HepG2 (cell line): ENCODE results near the gene PCOLCE2. TPM values are rescaled to one million over a fixed set of nuclear protein-coding genes. Genes with fewer than 3 reads are reported as not detected.

Experiments used
- ATAC-seq: fragments of 200-7000 bp; cut with Tn5 transposase; 3 replicates; pipeline ENCODE4 v1.9.1; 2020; ENCODE audit warnings: mild to moderate bottlenecking, moderate library complexity
- BruUV-seq: library from RNA; stranded (reverse); fragments of 400-500 nt; replicated peaks from 2 replicates; lab custom pipeline; 2021; lab: Mats Ljungman, UMichigan
- CTCF ChIA-PET: fragments of 300-600 bp; formaldehyde crosslinking; extraction: SDS; loops from one replicate; lab custom pipeline; 2021; ENCODE audit warnings: low total read pairs, inconsistent platforms, low intra/inter-chr PET ratio; lab: Yijun Ruan, JAX
- POLR2A ChIA-PET: fragments of 350-600 bp; sonication (Branson Sonifier 250); formaldehyde crosslinking; loops from one replicate; lab custom pipeline; 2020; ENCODE audit warnings: antibody characterized with exemption, inconsistent platforms; lab: Yijun Ruan, JAX
- DNase-seq: peaks from one replicate; pipeline ENCODE4 v3.0.0-alpha.2; 2015; ENCODE audit warnings: low spot score
- FAIRE-seq: peaks from 3 replicates; lab custom pipeline; 2011; peaks lifted over from hg19 to GRCh38; lab: Jason Lieb, UNC
- H2AFZ ChIP-seq: one replicate; pipeline ENCODE4 v1.6.1; 2011; ENCODE audit warnings: low read length, inconsistent platforms
- H3K27ac ChIP-seq: fragments of 300-600 bp; 3 replicates; pipeline ENCODE4 v1.8.0; 2011; ENCODE audit warnings: mixed run types, mild to moderate bottlenecking, mixed read lengths, low read length, inconsistent platforms; ENCODE audit not compliant: insufficient read depth; ENCODE audit errors: extremely low read length
- H3K27me3 ChIP-seq, 2 experiments: fragments of 200-600 bp in 1 of 2; 2 replicates in 1 of 2; 3 replicates in 1 of 2; pipeline versions ENCODE4 v1.6.0 to v1.8.0; 2011; ENCODE audit warnings: low read length in 2 of 2, mild to moderate bottlenecking in 2 of 2, moderate library complexity in 2 of 2, inconsistent platforms in 1 of 2; ENCODE audit not compliant: insufficient read depth in 2 of 2, control insufficient read depth in 1 of 2
- H3K36me3 ChIP-seq, 2 experiments: fragments of 200-600 bp in 1 of 2; replicated peaks in 1 of 2; 2 replicates in 1 of 2; 3 replicates in 1 of 2; pipeline versions ENCODE4 v1.5.1 to v1.8.0; 2011; ENCODE audit warnings: low read length in 2 of 2, inconsistent platforms in 1 of 2; ENCODE audit not compliant: insufficient read depth in 2 of 2, control insufficient read depth in 1 of 2
- H3K4me1 ChIP-seq: 2 replicates; pipeline ENCODE4 v1.5.1; 2012; ENCODE audit warnings: low read length, inconsistent platforms; ENCODE audit not compliant: insufficient read depth
- H3K4me2 ChIP-seq: 2 replicates; pipeline ENCODE4 v1.6.0; 2011; ENCODE audit warnings: low read depth, low read length, inconsistent platforms
- H3K4me3 ChIP-seq, 3 experiments: fragments of 200-600 bp in 1 of 3; sonication (generic), shearing (Covaris generic) in 1 of 3; replicated peaks in 1 of 3; 2 replicates each; pipeline ENCODE4 v1.5.1; 2011 to 2016; ENCODE audit warnings: low read length in 3 of 3, inconsistent platforms in 2 of 3, low read depth in 2 of 3, mild to moderate bottlenecking in 2 of 3, control low read depth in 1 of 3, mixed read lengths in 1 of 3; ENCODE audit not compliant: insufficient read depth in 1 of 3
- H3K79me2 ChIP-seq: one replicate; pipeline ENCODE4 v1.6.1; 2011; ENCODE audit warnings: low read length, inconsistent platforms; ENCODE audit not compliant: insufficient read depth
- H3K9ac ChIP-seq: 2 replicates; pipeline ENCODE4 v1.6.0; 2011; ENCODE audit warnings: mild to moderate bottlenecking, low read depth, low read length, inconsistent platforms; ENCODE audit not compliant: insufficient read depth
- H3K9me3 ChIP-seq: 2 replicates; pipeline ENCODE4 v1.5.1; 2012; ENCODE audit warnings: mild to moderate bottlenecking, low read length
- H4K20me1 ChIP-seq: 2 replicates; pipeline ENCODE4 v1.6.0; 2011; ENCODE audit warnings: inconsistent platforms, mild to moderate bottlenecking, low read length, moderate library complexity; ENCODE audit not compliant: insufficient read depth
- EP300 ChIP-seq, 3 experiments: sonication (generic) in 1 of 3; formaldehyde crosslinking in 1 of 3; IDR thresholded peaks; 2 replicates each; pipeline versions ENCODE4 v1.5.1 to v1.6.1; 2011 to 2020; ENCODE audit warnings: low read depth in 2 of 3, low read length in 2 of 3, borderline replicate concordance in 1 of 3, improper control_type of control experiment in 1 of 3, mild to moderate bottlenecking in 1 of 3, missing genetic modification reagents in 1 of 3, moderate library complexity in 1 of 3
- MAF1 ChIP-seq: sonication (generic); formaldehyde crosslinking; IDR thresholded peaks from 2 replicates; pipeline ENCODE4 v1.5.0; 2020; ENCODE audit warnings: missing genetic modification reagents, borderline replicate concordance
- POLR2AphosphoS2 ChIP-seq: IDR thresholded peaks from 2 replicates; pipeline ENCODE4 v1.6.1; 2011; ENCODE audit warnings: low read depth, low read length, improper control_type of control experiment
- RFX1 ChIP-seq: fragments of 450-650 bp; IDR thresholded peaks from 2 replicates; pipeline ENCODE4 v1.6.1; 2017
- SOX5 ChIP-seq: IDR thresholded peaks from 2 replicates; pipeline ENCODE4 v1.6.1; 2016; ENCODE audit warnings: borderline replicate concordance
- ZEB1 ChIP-seq: IDR thresholded peaks from 2 replicates; pipeline ENCODE4 v1.6.1; 2012; ENCODE audit warnings: mild to moderate bottlenecking, low read depth, inconsistent platforms; ENCODE audit not compliant: insufficient replicate concordance
- ZFX ChIP-seq: sonication (generic); formaldehyde crosslinking; IDR thresholded peaks from 2 replicates; pipeline ENCODE4 v1.4.0; 2020; ENCODE audit warnings: mild to moderate bottlenecking, low read depth, missing genetic modification reagents, moderate library complexity
- ZNF136 ChIP-seq: sonication (generic); formaldehyde crosslinking; IDR thresholded peaks from 2 replicates; pipeline ENCODE4 v1.8.1; 2022; ENCODE audit warnings: low read depth, mild to moderate bottlenecking, moderate library complexity, missing genetic modification reagents
- ZNF253 ChIP-seq: sonication (generic); formaldehyde crosslinking; IDR thresholded peaks from 2 replicates; pipeline ENCODE4 v1.8.0; 2022; ENCODE audit warnings: mild to moderate bottlenecking, missing genetic modification reagents, borderline replicate concordance
- ZNF263 ChIP-seq: sonication (generic); formaldehyde crosslinking; IDR thresholded peaks from 2 replicates; pipeline ENCODE4 v1.4.0; 2020; ENCODE audit warnings: missing genetic modification reagents
- ZNF496 ChIP-seq: sonication (generic); formaldehyde crosslinking; IDR thresholded peaks from 2 replicates; pipeline ENCODE4 v1.8.1; 2023; ENCODE audit warnings: mild to moderate bottlenecking, moderate library complexity, missing genetic modification reagents; ENCODE audit not compliant: insufficient replicate concordance
- ZNF614 ChIP-seq: IDR thresholded peaks from 2 replicates; pipeline ENCODE4 v1.6.1; 2018; ENCODE audit warnings: missing biosample characterization, missing genetic modification reagents, inconsistent platforms, borderline replicate concordance
- ZNF883 ChIP-seq: sonication (generic); formaldehyde crosslinking; IDR thresholded peaks from 2 replicates; pipeline ENCODE4 v1.5.1; 2020; ENCODE audit warnings: mild to moderate bottlenecking, missing genetic modification reagents; ENCODE audit errors: not compliant biosample characterization
- WGBS: methylation state at CpG from one replicate; pipeline ENCODE4 v1.1.6; 2017; ENCODE audit warnings: low lambda C conversion rate; 5-methylcytosine and 5-hydroxymethylcytosine counted together
- in situ Hi-C: cut with HindIII; loops from 2 replicates; pipeline ENCODE4 v1.10.0; 2017; ENCODE audit warnings: low pct_unique_long_range_greater_than_20kb; ENCODE audit not compliant: extremely low pct_ligation_motif_present
- intact Hi-C: fragments of 100-400 bp; cut with micrococcal nuclease; formaldehyde crosslinking; loops from one replicate; pipeline ENCODE4 v1.10.0; 2022; ENCODE audit not compliant: unreplicated experiment
- polyA plus RNA-seq, 8 experiments: library from polyadenylated mRNA; depleted of rRNA in 3 of 8; stranded (reverse) in 7 of 8; unstranded in 1 of 8; fragments of >200 nt; fragmentation: Illumina TruSeq in 4 of 8; extraction: Trizol in 4 of 8; gene quantifications; 2 replicates each; pipeline versions ENCODE4 v1.2.1 to v1.2.3, GENCODE V29; 2011 to 2016; ENCODE audit warnings: low read depth in 4 of 8, missing spikeins in 1 of 8, mixed read lengths in 1 of 8; ENCODE audit not compliant: insufficient read depth in 1 of 8
- total RNA-seq, 5 experiments: library from RNA; depleted of rRNA; stranded (reverse); fragments of >200 nt; fragmentation: Illumina TruSeq; extraction: Trizol; gene quantifications; 2 replicates each; pipeline ENCODE4 v1.2.3, GENCODE V29; 2016; ENCODE audit warnings: low read depth in 1 of 5
- TF ChIP-seq, protein P1 (sequence below), 2 experiments: sonication (generic) in 1 of 2; formaldehyde crosslinking in 1 of 2; IDR thresholded peaks; 2 replicates each; pipeline versions ENCODE4 v1.6.1 to v1.9.0; 2014 to 2022; ENCODE audit warnings: antibody characterized with exemption in 1 of 2, borderline replicate concordance in 1 of 2, inconsistent platforms in 1 of 2, low read depth in 1 of 2, missing genetic modification reagents in 1 of 2
- TF ChIP-seq, protein P2 (sequence below): IDR thresholded peaks from 2 replicates; pipeline ENCODE4 v1.6.1; 2016; ENCODE audit warnings: low read depth, borderline replicate concordance

The PCOLCE2 gene
- total and polyA plus RNA-seq, 2 of the 13 experiments (the other 11 are each of a cell fraction or from before 2014, with no cell fraction given), result 0.71 to 2.0 TPM

DNA sequence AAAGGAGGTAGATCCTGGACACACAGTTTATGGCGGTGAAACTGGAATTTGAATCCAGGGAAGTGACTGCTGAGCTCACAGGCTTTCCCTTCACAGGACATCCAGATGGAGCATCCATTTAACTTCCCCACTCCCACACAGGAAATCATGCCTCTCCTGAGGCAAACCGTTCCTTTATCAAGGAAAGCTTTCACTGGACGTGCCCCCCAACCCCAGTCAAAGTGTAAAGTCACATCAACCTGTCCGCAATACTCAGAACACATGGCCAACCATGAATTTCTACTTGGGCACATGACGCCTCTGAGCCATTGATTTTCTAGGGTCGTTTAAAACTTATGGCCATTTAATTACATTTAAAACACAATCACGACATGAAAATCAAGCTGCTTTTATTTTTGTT, 2.9 kb downstream of the PCOLCE2 start:
- no peak for FAIRE-seq
- Histone ChIP-seq H4K20me1 (no peaks in the 10 kb centered on the region), H3K79me2 (no peaks in the 10 kb centered on the region), H3K27ac (no peak overlapping the region), H3K4me3 (no peak overlapping the region), H3K36me3 (no peaks in the 10 kb centered on the region), H3K9me3 (no peaks in the 10 kb centered on the region)
- intact Hi-C loops (no loop called here), in situ Hi-C loops (no loop called here)
- 53% methylated on average over 7 of the region's 7 CpGs for WGBS
- POLR2A ChIA-PET, result no interaction called here
- TF ChIP-seq, protein P1, sequence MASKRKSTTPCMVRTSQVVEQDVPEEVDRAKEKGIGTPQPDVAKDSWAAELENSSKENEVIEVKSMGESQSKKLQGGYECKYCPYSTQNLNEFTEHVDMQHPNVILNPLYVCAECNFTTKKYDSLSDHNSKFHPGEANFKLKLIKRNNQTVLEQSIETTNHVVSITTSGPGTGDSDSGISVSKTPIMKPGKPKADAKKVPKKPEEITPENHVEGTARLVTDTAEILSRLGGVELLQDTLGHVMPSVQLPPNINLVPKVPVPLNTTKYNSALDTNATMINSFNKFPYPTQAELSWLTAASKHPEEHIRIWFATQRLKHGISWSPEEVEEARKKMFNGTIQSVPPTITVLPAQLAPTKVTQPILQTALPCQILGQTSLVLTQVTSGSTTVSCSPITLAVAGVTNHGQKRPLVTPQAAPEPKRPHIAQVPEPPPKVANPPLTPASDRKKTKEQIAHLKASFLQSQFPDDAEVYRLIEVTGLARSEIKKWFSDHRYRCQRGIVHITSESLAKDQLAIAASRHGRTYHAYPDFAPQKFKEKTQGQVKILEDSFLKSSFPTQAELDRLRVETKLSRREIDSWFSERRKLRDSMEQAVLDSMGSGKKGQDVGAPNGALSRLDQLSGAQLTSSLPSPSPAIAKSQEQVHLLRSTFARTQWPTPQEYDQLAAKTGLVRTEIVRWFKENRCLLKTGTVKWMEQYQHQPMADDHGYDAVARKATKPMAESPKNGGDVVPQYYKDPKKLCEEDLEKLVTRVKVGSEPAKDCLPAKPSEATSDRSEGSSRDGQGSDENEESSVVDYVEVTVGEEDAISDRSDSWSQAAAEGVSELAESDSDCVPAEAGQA (IDR thresholded peaks at IDR 0.05; ENCODE audit: low read depth), result no peak
- TF ChIP-seq, protein P1 (CRISPR knock-in tag; IDR thresholded peaks at IDR 0.05; ENCODE audit: borderline replicate concordance), result no peak
- TF ChIP-seq ZNF496 (no peak), RFX1 (no peak), ZEB1 (no peak), ZNF614 (CRISPR knock-in tag) (no peak), ZNF253 (CRISPR knock-in tag) (no peak), POLR2AphosphoS2 (no peak), ZNF883 (CRISPR knock-in tag) (no peak), MAF1 (no peak), ZNF136 (CRISPR knock-in tag) (no peak), SOX5 (CRISPR knock-in tag) (no peak), EP300 (IDR thresholded peaks at IDR 0.05; ENCODE audit: low read depth in 2 of 2, low read length in 2 of 2) (no peak), EP300 (CRISPR knock-in tag; IDR thresholded peaks at IDR 0.05; ENCODE audit: borderline replicate concordance) (no peak), ZFX (CRISPR knock-in tag) (no peak), ZNF263 (CRISPR knock-in tag) (no peak)
- TF ChIP-seq, protein P2, sequence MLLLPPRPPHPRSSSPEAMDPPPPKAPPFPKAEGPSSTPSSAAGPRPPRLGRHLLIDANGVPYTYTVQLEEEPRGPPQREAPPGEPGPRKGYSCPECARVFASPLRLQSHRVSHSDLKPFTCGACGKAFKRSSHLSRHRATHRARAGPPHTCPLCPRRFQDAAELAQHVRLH (CRISPR knock-in tag), result no peak
- TF ChIP-seq, all 625 proteins: peak for 0
- DNase-seq, result no peak
- no peak overlapping the region for H3K4me2 ChIP-seq
- H3K4me1 ChIP-seq, result peaks cover 8% of the 10 kb centered on the region
- no peak overlapping the region for H3K9ac ChIP-seq
- no peak for ATAC-seq
- peaks cover 5 to 46% of the 10 kb centered on the region in 2 experiments; a peak in 4 of 5 replicates for H3K27me3 ChIP-seq
- CTCF ChIA-PET, result no interaction called here
- H2AFZ ChIP-seq, result no peak overlapping the region
- BruUV-seq, result no TSS peak
